HT-29 (cell line): ENCODE data around the gene TBC1D5. TPM values are rescaled to one million over a fixed set of nuclear protein-coding genes. Genes with fewer than 3 reads are reported as not detected.
"Not testable (repeated sequence)": the region's sequence is repeated elsewhere in the genome, so short reads cannot be mapped to it uniquely, and the experiment has no call there.

Experiments
- DNase-seq: peaks from one replicate; pipeline ENCODE4 v3.0.0-alpha.2; 2015; ENCODE audit warnings: low spot score
- total RNA-seq: library from RNA; depleted of rRNA; stranded (reverse); fragments of >200 nt; shearing (Covaris generic); gene quantifications from 2 replicates; pipeline ENCODE4 v1.2.3, GENCODE V29; 2014

TBC1D5 gene
- total RNA-seq, 1 experiment from 2014 or later = 9.8 TPM

- no peak for DNase-seq
Observed at GRCh38 chr3:17138246-17139039, 604.0 kb downstream of the TBC1D5 start.

GRCh38 chr3:17137321-17137826 lies 605.1 kb downstream of the TBC1D5 start:
- DNase-seq = no peak

DNA sequence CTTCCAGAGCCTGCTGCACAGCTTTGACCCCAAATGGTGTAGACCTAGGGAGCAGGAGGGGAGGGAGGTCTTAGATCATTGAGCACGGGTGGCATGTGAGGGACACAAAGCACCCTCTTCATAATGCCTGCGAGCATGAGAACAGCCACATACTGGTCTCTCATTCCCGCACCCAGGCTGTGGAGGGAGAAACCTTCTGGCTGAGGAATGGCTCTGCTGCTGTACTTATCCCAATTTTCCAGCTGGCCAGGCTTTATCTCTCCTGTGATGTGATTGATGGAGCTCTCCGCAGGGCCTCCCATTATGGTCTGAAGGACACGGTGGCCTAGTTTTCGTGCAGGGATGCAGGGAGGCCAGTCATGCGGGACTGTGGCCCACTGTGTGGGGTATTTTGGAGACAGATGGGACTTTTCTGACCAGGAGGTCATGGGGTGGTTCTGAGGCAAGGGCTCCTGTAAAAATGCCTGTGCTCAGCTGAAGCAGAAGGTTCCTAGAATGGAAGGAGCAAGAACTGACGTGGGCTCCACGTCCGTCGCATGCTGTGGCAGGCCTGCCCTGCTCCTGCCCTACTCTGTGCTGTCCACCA lies 606.2 kb downstream of the TBC1D5 start:
- DNase-seq = no peak

DNA sequence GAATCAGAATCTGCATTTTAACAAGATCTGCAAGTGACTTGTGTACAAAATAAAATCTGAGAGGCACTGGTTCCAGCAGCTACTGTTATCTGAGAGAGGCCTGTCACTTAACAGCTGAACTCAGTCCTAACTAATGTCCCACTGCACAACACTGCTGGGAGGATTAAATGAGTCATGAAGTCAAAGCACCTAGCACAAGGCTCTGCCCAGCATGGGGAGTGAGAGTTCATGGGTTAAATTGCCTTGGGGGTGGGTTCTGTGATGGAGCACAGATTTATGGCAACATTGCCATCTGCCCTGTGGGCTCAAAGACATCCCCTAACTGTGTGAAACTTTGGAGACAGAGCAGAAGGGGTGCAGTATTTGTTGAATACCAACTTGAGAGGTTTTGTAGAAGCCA lies 606.7 kb downstream of the TBC1D5 start:
- DNase-seq = no peak

DNA sequence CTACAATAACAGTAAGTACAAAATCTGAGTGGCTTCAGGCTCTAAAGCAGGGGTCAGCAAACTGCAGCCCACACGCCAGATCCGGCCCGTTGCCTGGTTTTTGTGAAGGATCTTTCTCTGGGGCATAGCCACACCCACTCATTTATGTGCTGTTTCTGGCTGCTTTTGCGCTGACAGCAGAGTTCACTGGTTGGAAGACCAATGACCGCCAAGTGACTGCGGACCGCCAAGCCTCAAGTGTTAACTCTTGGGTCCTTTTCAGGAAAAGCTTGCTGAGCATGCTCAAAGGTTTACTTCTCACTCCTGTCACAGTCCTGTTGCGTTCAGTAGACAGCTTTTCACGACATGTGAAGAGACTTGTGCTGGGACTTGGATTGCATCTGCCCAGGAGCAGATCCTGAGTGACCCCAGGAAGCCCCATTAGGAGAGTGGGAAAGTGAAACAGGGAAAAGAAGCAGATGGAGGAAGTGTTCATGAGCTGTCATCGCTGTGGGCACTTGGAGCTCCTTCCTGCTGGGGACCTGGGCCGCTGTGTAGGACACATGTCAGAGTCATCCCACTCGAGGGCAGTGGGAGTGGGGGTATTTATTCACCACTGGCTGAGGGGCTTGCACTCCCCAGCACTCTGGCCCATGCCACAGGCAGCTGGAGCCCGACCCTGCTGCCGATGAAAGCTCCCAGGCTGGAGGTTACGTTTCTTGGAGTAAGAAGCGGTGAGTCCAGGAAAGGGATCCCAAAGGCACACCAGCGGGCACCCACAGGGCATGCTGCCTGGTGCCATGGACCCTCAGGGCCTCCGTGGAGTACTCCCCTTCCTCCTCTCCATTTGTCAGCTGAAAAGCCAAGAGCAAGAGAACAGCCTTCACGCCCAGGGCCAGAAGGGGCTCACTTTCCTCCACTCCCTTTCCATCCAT lies 608.5 kb downstream of the TBC1D5 start:
- DNase-seq = no peak

- DNase-seq = no peak
Observed at GRCh38 chr3:17132286-17133115, 609.9 kb downstream of the TBC1D5 start.

DNA sequence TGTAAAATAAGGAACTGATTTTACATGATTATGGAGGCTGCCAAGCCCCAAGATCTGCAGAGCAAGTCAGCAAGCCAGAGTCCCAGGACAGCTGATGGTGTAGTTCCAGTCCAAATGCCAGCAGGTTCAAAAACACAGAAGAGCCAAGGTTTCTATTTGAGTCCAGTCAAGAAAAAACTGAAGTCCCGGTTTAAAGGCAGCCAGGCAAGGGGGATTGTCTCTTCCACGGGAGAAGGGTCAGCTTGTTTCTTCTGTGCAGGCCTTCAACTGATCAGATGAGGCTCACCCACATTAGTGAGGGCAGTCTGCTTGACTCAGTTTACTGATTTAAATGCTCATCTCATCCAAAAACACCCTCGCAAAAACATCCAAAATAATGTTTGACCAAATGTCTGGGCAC lies 611.5 kb downstream of the TBC1D5 start:
- DNase-seq = no peak

- no peak for DNase-seq
Observed at GRCh38 chr3:17129556-17129955, 612.9 kb downstream of the TBC1D5 start.

GRCh38 chr3:17128671-17129070 lies 613.8 kb downstream of the TBC1D5 start:
- DNase-seq = not testable (repeated sequence)

- no peak for DNase-seq
Observed at GRCh38 chr3:17125738-17126442, 616.5 kb downstream of the TBC1D5 start.

DNA sequence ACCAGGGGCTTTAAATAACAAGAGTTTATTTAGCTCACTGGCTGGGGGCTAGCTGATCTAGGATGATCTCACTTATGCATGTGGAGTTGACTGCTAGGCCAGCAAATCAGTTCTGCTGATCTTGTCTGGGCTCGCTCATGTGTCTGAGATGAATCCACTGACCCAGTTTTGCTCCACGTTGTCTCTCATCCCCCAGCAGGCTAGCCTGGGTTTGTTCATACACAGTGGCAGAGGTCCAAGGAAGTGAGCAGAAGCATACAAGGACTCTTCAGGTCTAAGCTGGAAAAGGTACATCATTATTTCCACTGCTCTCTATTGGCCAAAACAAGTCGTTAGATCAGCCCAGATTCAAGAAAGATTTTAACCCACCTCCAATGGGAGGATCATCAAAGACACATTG lies 619.7 kb downstream of the TBC1D5 start:
- DNase-seq = no peak

DNA sequence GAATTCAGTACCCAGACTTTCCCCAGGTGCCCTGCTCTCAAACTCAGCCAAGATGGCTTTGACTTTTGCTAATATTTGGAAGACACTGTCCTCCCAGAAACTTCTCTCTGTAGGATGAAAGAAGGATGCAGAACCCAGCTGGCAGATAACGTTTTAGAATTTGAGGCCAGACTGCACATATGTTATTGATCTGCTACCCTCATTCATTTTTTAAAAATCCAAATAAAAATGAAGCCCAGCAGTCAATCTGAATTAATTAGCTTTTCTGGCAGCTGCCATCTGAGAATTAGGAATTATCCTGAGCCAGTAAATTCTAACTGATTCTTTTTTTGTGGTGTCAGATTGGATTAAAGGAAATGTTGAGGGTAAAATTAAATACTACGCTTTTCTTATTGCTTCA lies 621.1 kb downstream of the TBC1D5 start:
- DNase-seq = no peak

GRCh38 chr3:17120115-17120514 lies 622.3 kb downstream of the TBC1D5 start:
- no peak for DNase-seq

- no peak for DNase-seq
Observed at GRCh38 chr3:17119201-17120072, 623.0 kb downstream of the TBC1D5 start.

- DNase-seq = no peak
Observed at GRCh38 chr3:17118771-17119170, 623.7 kb downstream of the TBC1D5 start.

DNA sequence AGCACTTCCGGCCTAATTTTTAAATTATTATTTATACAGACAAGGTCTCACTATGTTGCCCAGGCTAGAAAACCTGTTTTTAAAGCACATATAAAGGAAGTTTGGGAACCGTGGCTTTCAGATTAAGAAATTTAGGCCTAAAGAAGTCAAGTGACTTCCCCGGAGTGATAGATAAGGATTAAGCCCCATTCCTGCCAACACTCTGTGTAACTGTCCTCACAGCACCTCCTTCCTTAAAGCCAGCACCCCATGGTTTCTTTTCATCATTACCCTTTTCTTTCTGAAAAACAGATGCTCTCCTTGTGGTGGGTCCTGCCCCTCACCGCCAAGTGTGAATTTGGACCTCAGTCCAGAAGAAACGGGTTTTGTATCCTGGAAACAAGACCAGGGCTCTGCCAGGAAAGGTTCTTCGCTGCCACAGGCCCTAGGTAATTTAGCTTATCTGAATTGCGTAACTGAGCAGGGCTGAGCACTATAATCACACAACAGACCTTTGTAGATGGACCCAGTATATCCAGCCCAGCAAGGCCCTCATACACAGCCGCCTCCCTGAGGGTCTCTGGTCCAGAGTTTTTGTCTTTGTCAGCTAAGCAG lies 626.3 kb downstream of the TBC1D5 start:
- no peak for DNase-seq

- no peak for DNase-seq
Observed at GRCh38 chr3:17115186-17115585, 627.2 kb downstream of the TBC1D5 start.

DNA sequence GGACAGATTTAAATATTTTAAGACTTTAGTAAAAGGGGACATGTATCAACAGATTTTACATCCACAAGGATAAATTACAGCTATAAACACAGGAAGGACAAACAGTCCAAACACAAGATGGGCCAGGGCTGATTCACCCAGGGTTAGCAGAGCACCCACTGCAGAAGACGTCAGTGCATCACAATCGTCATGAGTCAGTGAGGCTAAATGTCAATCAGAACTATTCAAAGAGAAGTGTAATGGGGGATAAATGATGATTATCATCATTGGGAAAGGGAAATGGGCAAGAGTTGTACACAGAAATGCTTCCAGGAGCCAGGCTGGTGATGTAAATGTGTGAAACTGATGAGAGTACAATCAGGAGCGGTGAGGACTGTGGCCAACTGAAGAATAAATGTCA lies 630.8 kb downstream of the TBC1D5 start:
- no peak for DNase-seq
